OCI-LY3 (cell line): ENCODE results near the gene GAPDH.

Experiments used
- CTCF ChIP-seq: fragments of 200-600, 300-600 bp; sonication (generic); IDR thresholded peaks from 2 replicates; pipeline ENCODE4 v1.5.1; 2014; ENCODE audit warnings: antibody characterized with exemption, low read length, low read depth
- EZH2phosphoT487 ChIP-seq: fragments of 200-600 bp; shearing (Covaris generic); IDR thresholded peaks from 2 replicates; pipeline ENCODE4 v1.6.1; 2018; ENCODE audit warnings: antibody characterized with exemption, mixed run types, low read depth

GRCh38 chr12:6541371-6542165 lies 7.3 kb downstream of the GAPDH start:
- TF ChIP-seq CTCF = no peak
- no peak for TF ChIP-seq EZH2phosphoT487
